SU-DHL-6 (cell line): Measurements from ENCODE around the gene WDR48.

Experiments used
- H2AFZ ChIP-seq: fragments of 200-600 bp; sonication (generic); 2 replicates; pipeline ENCODE4 v1.6.1; 2014; ENCODE audit warnings: low read depth, mild to moderate bottlenecking, moderate library complexity, mixed read lengths, antibody characterized with exemption, low read length; ENCODE audit not compliant: severe bottlenecking
- H3F3A ChIP-seq: fragments of 200-600 bp; shearing (Covaris generic); 2 replicates; pipeline ENCODE4 v1.6.0; 2016; ENCODE audit warnings: antibody characterized with exemption, mild to moderate bottlenecking; ENCODE audit not compliant: insufficient read depth
- H3K27ac ChIP-seq: fragments of 200-600 bp; sonication (generic); 2 replicates; pipeline ENCODE4 v1.5.1; 2016; ENCODE audit warnings: low read depth, mild to moderate bottlenecking, low read length, moderate library complexity, mixed read lengths
- H3K27me3 ChIP-seq: fragments of 200-600 bp; sonication (generic), shearing (Covaris generic); 2 replicates; pipeline ENCODE4 v1.6.0; 2014; ENCODE audit warnings: mild to moderate bottlenecking, low read length
- H3K36me3 ChIP-seq: fragments of 200-600 bp; sonication (generic); 2 replicates; pipeline ENCODE4 v1.6.1; 2014; ENCODE audit warnings: mild to moderate bottlenecking, low read length, mixed read lengths
- H3K4me2 ChIP-seq: fragments of 300-600, 200-600 bp; shearing (Covaris generic), sonication (generic); 2 replicates; pipeline ENCODE4 v1.6.0; 2014; ENCODE audit warnings: low read length, low read depth, mild to moderate bottlenecking; ENCODE audit not compliant: poor library complexity, severe bottlenecking
- H3K4me3 ChIP-seq: fragments of 200-600 bp; sonication (generic); 2 replicates; pipeline ENCODE4 v1.5.1; 2014; ENCODE audit warnings: antibody characterized with exemption, low read length, mild to moderate bottlenecking, mixed read lengths; ENCODE audit not compliant: insufficient read depth, poor library complexity, severe bottlenecking
- H3K79me2 ChIP-seq: fragments of 200-600 bp; sonication (generic); 2 replicates; pipeline ENCODE4 v1.6.1; 2014; ENCODE audit warnings: mild to moderate bottlenecking, low read length, moderate library complexity; ENCODE audit not compliant: insufficient read depth
- H3K9ac ChIP-seq: fragments of 200-600 bp; sonication (generic); 2 replicates; pipeline ENCODE4 v1.7.0; 2014; ENCODE audit warnings: mild to moderate bottlenecking, low read length
- H3K9me2 ChIP-seq: fragments of 200-600 bp; sonication (generic); replicated peaks from 2 replicates; pipeline ENCODE4 v1.6.1; 2014; ENCODE audit warnings: low read length; ENCODE audit not compliant: insufficient read depth
- H3K9me3 ChIP-seq: fragments of 200-600 bp; sonication (generic); 2 replicates; pipeline ENCODE4 v1.6.1; 2014; ENCODE audit warnings: low read length, mixed read lengths; ENCODE audit not compliant: insufficient read depth
- H4K20me1 ChIP-seq: fragments of 200-600 bp; sonication (generic); 2 replicates; pipeline ENCODE4 v1.6.1; 2014; ENCODE audit warnings: low read depth, mild to moderate bottlenecking, antibody characterized with exemption, low read length, moderate library complexity, mixed read lengths
- CTCF ChIP-seq: fragments of 200-600 bp; sonication (generic); IDR thresholded peaks from one replicate; pipeline ENCODE4 v1.5.1; 2017; ENCODE audit warnings: antibody characterized with exemption, mild to moderate bottlenecking, low read length, moderate library complexity; ENCODE audit not compliant: insufficient read depth, poor library complexity, severe bottlenecking
- EZH2phosphoT487 ChIP-seq: fragments of 200-600 bp; sonication (generic), shearing (Covaris generic); conservative IDR thresholded peaks from 2 replicates; pipeline ENCODE4 v1.6.1; 2018; ENCODE audit warnings: mild to moderate bottlenecking, antibody characterized with exemption, low read length, moderate library complexity, mixed read lengths

WDR48 gene

DNA sequence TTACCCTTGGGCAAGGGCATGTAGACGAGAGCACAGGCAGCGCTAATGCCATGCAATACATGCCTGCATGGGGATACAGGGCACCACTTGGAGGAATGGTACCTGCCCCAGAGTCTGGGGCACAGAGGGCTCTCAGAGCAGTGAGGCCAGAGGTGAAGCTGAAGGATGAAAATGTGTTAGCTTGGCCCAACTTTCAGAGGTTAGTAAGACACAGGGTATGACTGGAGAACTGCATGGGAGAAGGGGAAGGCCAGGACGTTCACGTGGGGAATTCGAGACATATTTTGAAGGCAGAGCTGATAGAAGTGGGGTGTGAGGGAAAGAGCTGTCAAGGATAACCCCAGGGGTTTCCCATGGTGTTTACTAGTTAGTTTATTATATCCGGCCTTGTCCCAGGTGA is 82.0 kb downstream of the WDR48 start:
- Histone ChIP-seq H3K79me2 (no peaks in the 10 kb centered on the region), H3K27ac (no peak overlapping the region), H4K20me1 (no peaks in the 10 kb centered on the region), H2AFZ (no peak overlapping the region), H3K9me3 (no peaks in the 10 kb centered on the region), H3K27me3 (no peaks in the 10 kb centered on the region), H3K9me2 (no peaks in the 10 kb centered on the region), H3F3A (no peaks in the 10 kb centered on the region), H3K36me3 (no peaks in the 10 kb centered on the region), H3K9ac (no peak overlapping the region), H3K4me3 (no peak overlapping the region), H3K4me2 (no peak overlapping the region)
- no peak for TF ChIP-seq CTCF
- TF ChIP-seq EZH2phosphoT487: no peak

DNA sequence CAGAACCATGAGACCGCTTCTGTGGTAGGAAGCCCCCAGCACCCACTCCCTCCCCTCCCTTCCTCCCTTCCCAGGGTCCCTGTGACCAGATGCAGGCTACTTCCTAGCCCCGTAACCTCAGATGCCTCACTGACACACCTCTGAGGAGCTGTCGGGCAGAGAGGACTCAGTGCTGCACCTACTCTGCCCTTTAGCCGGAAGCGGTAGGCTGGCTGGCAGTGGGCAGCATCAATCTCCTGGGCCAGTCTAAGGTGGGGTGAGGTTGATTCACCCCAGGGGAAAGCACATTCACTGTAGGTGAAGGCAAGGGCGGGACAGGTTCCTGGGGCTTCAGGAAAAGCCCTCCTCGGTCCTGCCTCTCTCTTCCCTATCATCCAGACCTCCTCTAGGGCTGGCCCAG is 82.5 kb downstream of the WDR48 start:
- no peak overlapping the region for H3K9ac ChIP-seq
- TF ChIP-seq CTCF (no peak), EZH2phosphoT487 (no peak)

GRCh38 chr3:39135170-39135805 is 83.5 kb downstream of the WDR48 start:
- TF ChIP-seq CTCF: no peak
- no peak for TF ChIP-seq EZH2phosphoT487
- no peak overlapping the region for H3K27ac ChIP-seq
- H3K4me2 ChIP-seq: no peak overlapping the region
- H3K36me3 ChIP-seq: no peaks in the 10 kb centered on the region
- no peak overlapping the region for H2AFZ ChIP-seq
- H3F3A ChIP-seq: no peaks in the 10 kb centered on the region
- no peaks in the 10 kb centered on the region for H4K20me1 ChIP-seq
- no peaks in the 10 kb centered on the region for H3K9me3 ChIP-seq
- H3K9me2 ChIP-seq: no peaks in the 10 kb centered on the region
- H3K9ac ChIP-seq: no peak overlapping the region
- no peaks in the 10 kb centered on the region for H3K79me2 ChIP-seq
- H3K27me3 ChIP-seq: no peaks in the 10 kb centered on the region
- H3K4me3 ChIP-seq: no peak overlapping the region

More for the DNA sequence above, 82.5 kb downstream of the WDR48 start:
- H4K20me1 ChIP-seq: no peaks in the 10 kb centered on the region
- no peaks in the 10 kb centered on the region for H3K9me3 ChIP-seq
- H3K36me3 ChIP-seq: no peaks in the 10 kb centered on the region
- H3K79me2 ChIP-seq: no peaks in the 10 kb centered on the region
- H3K4me3 ChIP-seq: no peak overlapping the region
- no peaks in the 10 kb centered on the region for H3F3A ChIP-seq
- no peak overlapping the region for H2AFZ ChIP-seq
- H3K27me3 ChIP-seq: no peaks in the 10 kb centered on the region
- no peak overlapping the region for H3K4me2 ChIP-seq
- no peak overlapping the region for H3K27ac ChIP-seq
- no peaks in the 10 kb centered on the region for H3K9me2 ChIP-seq
